Measurements from ENCODE around the gene GDF9. TPM values are rescaled to one million over a fixed set of nuclear protein-coding genes. Genes with fewer than 3 reads are reported as not detected.
A peak's percentile ranks its signal among the peaks of the same experiment; 100 is the strongest.

The GDF9 gene
- total RNA-seq, 6 donors from 2014 or later = 0.23 to 1.1 (median 0.66) TPM; not detected in 2

GRCh38 chr5:132871459-132872284 is 5.4 kb upstream of the GDF9 start:
- H3K27me3 ChIP-seq = no peaks in the 10 kb centered on the region
- DNase-seq (no peak), ATAC-seq (ENCODE audit: low FRiP score in 2 of 2) (no peak)
- WGBS, 2 donors = 89 to 91% methylated on average over 5 of the region's 5 CpGs
- H3K9me3 ChIP-seq = no peaks in the 10 kb centered on the region
- H3K4me3 ChIP-seq = no peak overlapping the region
- no peak for TF ChIP-seq POLR2AphosphoS5 (IDR thresholded peaks at IDR 0.05)
- no peak for TF ChIP-seq POLR2A (IDR thresholded peaks at IDR 0.05)
- TF ChIP-seq EP300 (IDR thresholded peaks at IDR 0.05) = no peak
- TF ChIP-seq, protein P1, sequence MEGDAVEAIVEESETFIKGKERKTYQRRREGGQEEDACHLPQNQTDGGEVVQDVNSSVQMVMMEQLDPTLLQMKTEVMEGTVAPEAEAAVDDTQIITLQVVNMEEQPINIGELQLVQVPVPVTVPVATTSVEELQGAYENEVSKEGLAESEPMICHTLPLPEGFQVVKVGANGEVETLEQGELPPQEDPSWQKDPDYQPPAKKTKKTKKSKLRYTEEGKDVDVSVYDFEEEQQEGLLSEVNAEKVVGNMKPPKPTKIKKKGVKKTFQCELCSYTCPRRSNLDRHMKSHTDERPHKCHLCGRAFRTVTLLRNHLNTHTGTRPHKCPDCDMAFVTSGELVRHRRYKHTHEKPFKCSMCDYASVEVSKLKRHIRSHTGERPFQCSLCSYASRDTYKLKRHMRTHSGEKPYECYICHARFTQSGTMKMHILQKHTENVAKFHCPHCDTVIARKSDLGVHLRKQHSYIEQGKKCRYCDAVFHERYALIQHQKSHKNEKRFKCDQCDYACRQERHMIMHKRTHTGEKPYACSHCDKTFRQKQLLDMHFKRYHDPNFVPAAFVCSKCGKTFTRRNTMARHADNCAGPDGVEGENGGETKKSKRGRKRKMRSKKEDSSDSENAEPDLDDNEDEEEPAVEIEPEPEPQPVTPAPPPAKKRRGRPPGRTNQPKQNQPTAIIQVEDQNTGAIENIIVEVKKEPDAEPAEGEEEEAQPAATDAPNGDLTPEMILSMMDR (IDR thresholded peaks at IDR 0.05) = no peak
- no peak overlapping the region for H3K27ac ChIP-seq
- peaks cover 4 to 19% (median 8%) of the 10 kb centered on the region in 4 donors for H3K4me1 ChIP-seq
- peaks cover 6 to 77% (median 22%) of the 10 kb centered on the region in 4 donors for H3K36me3 ChIP-seq

DNA sequence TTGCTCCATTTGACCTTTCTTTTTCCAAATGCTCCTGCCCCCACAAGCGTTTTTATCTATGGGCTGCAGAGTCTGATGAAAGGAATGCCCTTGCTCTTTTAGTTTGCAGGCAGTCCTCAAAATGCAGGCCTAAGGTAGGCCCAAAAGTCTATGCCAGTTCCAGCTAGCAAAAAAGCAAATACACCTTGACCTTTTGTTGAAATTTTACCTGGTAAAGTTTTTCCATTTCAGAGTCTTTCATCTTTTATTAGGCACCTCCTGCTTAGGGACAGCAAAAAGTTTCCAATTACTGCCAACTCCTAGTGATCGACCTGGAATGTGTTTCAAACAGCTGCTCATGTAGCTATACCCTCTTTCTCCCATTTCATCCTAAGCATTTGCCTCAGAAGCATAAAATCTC is 4.5 kb upstream of the GDF9 start:
- H3K36me3 ChIP-seq = peaks cover 6 to 68% (median 22%) of the 10 kb centered on the region in 4 donors
- no peak for DNase-seq
- no peak overlapping the region for H3K27ac ChIP-seq
- ATAC-seq (ENCODE audit: low FRiP score in 2 of 2) = no peak
- peaks cover 7 to 21% (median 10%) of the 10 kb centered on the region in 4 donors for H3K4me1 ChIP-seq
- no peak overlapping the region for H3K4me3 ChIP-seq
- no peaks in the 10 kb centered on the region for H3K9me3 ChIP-seq
- no peaks in the 10 kb centered on the region for H3K27me3 ChIP-seq
- TF ChIP-seq POLR2A (IDR thresholded peaks at IDR 0.05) (no peak), POLR2AphosphoS5 (IDR thresholded peaks at IDR 0.05) (no peak), EP300 (IDR thresholded peaks at IDR 0.05) (no peak)
- TF ChIP-seq, protein P1 (IDR thresholded peaks at IDR 0.05) = no peak
- 85 to 87% methylated on average over 2 of the region's 2 CpGs for WGBS, 2 donors

GRCh38 chr5:132868754-132869153 is 2.5 kb upstream of the GDF9 start:
- H3K27me3 ChIP-seq = no peaks in the 10 kb centered on the region
- no peak overlapping the region for H3K4me3 ChIP-seq
- WGBS, 2 donors = 75 to 90% methylated on average over 4 of the region's 4 CpGs
- H3K4me1 ChIP-seq = peaks cover 8 to 23% (median 14%) of the 10 kb centered on the region in 4 donors
- no peak for ATAC-seq (ENCODE audit: low FRiP score in 2 of 2)
- H3K36me3 ChIP-seq = peaks cover 6 to 52% (median 22%) of the 10 kb centered on the region in 4 donors
- no peak for DNase-seq
- H3K27ac ChIP-seq = no peak overlapping the region
- no peaks in the 10 kb centered on the region for H3K9me3 ChIP-seq
- TF ChIP-seq, protein P1 (IDR thresholded peaks at IDR 0.05) = no peak
- no peak for TF ChIP-seq POLR2A (IDR thresholded peaks at IDR 0.05)
- TF ChIP-seq EP300 (IDR thresholded peaks at IDR 0.05) = no peak
- TF ChIP-seq POLR2AphosphoS5 (IDR thresholded peaks at IDR 0.05) = no peak

GRCh38 chr5:132867046-132867451 is 780 bp upstream of the GDF9 start:
- ATAC-seq (ENCODE audit: low FRiP score in 2 of 2) = no peak

More at GRCh38 chr5:132867046-132867451, 780 bp upstream of the GDF9 start:
- Histone ChIP-seq H3K9me3 (no peaks in the 10 kb centered on the region), H3K4me3 (peak overlapping the region; percentile 65 to 85 (median 72)), H3K4me1 (peaks cover 8 to 16% (median 14%) of the 10 kb centered on the region in 4 donors), H3K36me3 (peaks cover 6 to 38% (median 20%) of the 10 kb centered on the region in 4 donors), H3K27ac (peak overlapping the region; percentile 88 to 94 (median 93)), H3K27me3 (no peaks in the 10 kb centered on the region)
- DNase-seq = no peak
- TF ChIP-seq EP300 (IDR thresholded peaks at IDR 0.05) (no peak), POLR2A (IDR thresholded peaks at IDR 0.05) (no peak), POLR2AphosphoS5 (IDR thresholded peaks at IDR 0.05) (no peak)
- TF ChIP-seq, protein P1 (IDR thresholded peaks at IDR 0.05) = no peak
- 1 to 2% methylated on average over 11 to 13 of the region's 13 CpGs for WGBS, 2 donors

Measured in upper lobe of left lung (tissue), 6 donors.